HEK293 (cell line): ENCODE results near the gene SCYGR1.

Experiments used
- CTCF ChIA-PET: fragments of 350-600 bp; formaldehyde crosslinking; extraction: SDS; loops from one replicate; lab custom pipeline; 2021; ENCODE audit warnings: antibody characterized with exemption; lab: Yijun Ruan, JAX
- POLR2A ChIA-PET: fragments of 300-600 bp; formaldehyde crosslinking; extraction: SDS; loops from one replicate; lab custom pipeline; 2020; ENCODE audit warnings: antibody characterized with exemption, inconsistent platforms; lab: Yijun Ruan, JAX
- H3K27ac ChIP-seq: fragments of 200-500 bp; sonication (Bioruptor generic); 2 replicates; pipeline ENCODE4 v1.5.1; 2014; ENCODE audit warnings: low read depth, low read length, control low read depth, inconsistent platforms; ENCODE audit errors: extremely low read depth
- H3K36me3 ChIP-seq, 2 experiments: fragments of 200-500 bp in 1 of 2; sonication (Bioruptor generic) in 1 of 2; 1 replicate in 1 of 2; 2 replicates in 1 of 2; pipeline ENCODE4 v1.5.1; 2014 to 2017; ENCODE audit warnings: inconsistent platforms in 2 of 2, low read length in 2 of 2; ENCODE audit not compliant: control insufficient read depth in 2 of 2, insufficient read depth in 1 of 2
- H3K4me1 ChIP-seq: fragments of 200-500 bp; sonication (Bioruptor generic); 2 replicates; pipeline ENCODE4 v1.5.1; 2014; ENCODE audit warnings: mild to moderate bottlenecking, low read length, inconsistent platforms; ENCODE audit not compliant: control insufficient read depth, insufficient read depth
- H3K4me3 ChIP-seq: 2 replicates; pipeline ENCODE4 v1.5.1; 2011; ENCODE audit warnings: low read depth, mild to moderate bottlenecking, control low read depth, low read length, moderate library complexity
- H3K9me3 ChIP-seq: fragments of 200-500 bp; sonication (Bioruptor generic); 2 replicates; pipeline ENCODE4 v1.5.1; 2014; ENCODE audit warnings: low read depth, low read length, inconsistent platforms; ENCODE audit not compliant: control insufficient read depth, insufficient read depth
- GLIS2 ChIP-seq: fragments of 450-650 bp; formaldehyde crosslinking; IDR thresholded peaks from 2 replicates; pipeline ENCODE4 v1.5.1; 2016; ENCODE audit warnings: missing biosample characterization, missing genetic modification characterization
- KLF7 ChIP-seq: fragments of 450-650 bp; formaldehyde crosslinking; IDR thresholded peaks from 2 replicates; pipeline ENCODE4 v1.5.1; 2016; ENCODE audit warnings: missing biosample characterization, missing genetic modification characterization, borderline replicate concordance
- MYNN ChIP-seq: fragments of 450-650 bp; formaldehyde crosslinking; IDR thresholded peaks from 2 replicates; pipeline ENCODE4 v1.5.1; 2016; ENCODE audit warnings: missing biosample characterization, missing genetic modification characterization, borderline replicate concordance
- SETDB1 ChIP-seq: IDR thresholded peaks from one replicate; pipeline ENCODE4 v1.6.1; 2017; ENCODE audit warnings: mild to moderate bottlenecking, low read length, moderate library complexity, mixed read lengths; ENCODE audit not compliant: insufficient read length
- SP7 ChIP-seq: fragments of 450-650 bp; formaldehyde crosslinking; IDR thresholded peaks from 2 replicates; pipeline ENCODE4 v1.5.1; 2016; ENCODE audit warnings: missing biosample characterization, missing genetic modification characterization
- TRIM28 ChIP-seq: IDR thresholded peaks from 2 replicates; pipeline ENCODE4 v1.6.1; 2011; ENCODE audit warnings: low read length, control low read depth, borderline replicate concordance
- YY1 ChIP-seq: fragments of 450-650 bp; formaldehyde crosslinking; IDR thresholded peaks from 2 replicates; pipeline ENCODE4 v1.5.1; 2018; ENCODE audit warnings: missing biosample characterization, missing genetic modification characterization
- ZBTB17 ChIP-seq: fragments of 450-650 bp; formaldehyde crosslinking; IDR thresholded peaks from 2 replicates; pipeline ENCODE4 v1.5.1; 2016; ENCODE audit warnings: missing biosample characterization, missing genetic modification characterization
- ZBTB7A ChIP-seq: fragments of 450-650 bp; formaldehyde crosslinking; IDR thresholded peaks from 2 replicates; pipeline ENCODE4 v1.5.1; 2016; ENCODE audit warnings: low read depth, missing biosample characterization, missing genetic modification characterization
- ZFP69B ChIP-seq: fragments of 450-650 bp; formaldehyde crosslinking; IDR thresholded peaks from 2 replicates; pipeline ENCODE4 v1.5.1; 2016; ENCODE audit warnings: missing biosample characterization, missing genetic modification characterization
- ZNF155 ChIP-seq: fragments of 450-650 bp; formaldehyde crosslinking; IDR thresholded peaks from 2 replicates; pipeline ENCODE4 v1.5.1; 2016; ENCODE audit warnings: missing biosample characterization, missing genetic modification characterization
- ZNF211 ChIP-seq: fragments of 450-650 bp; formaldehyde crosslinking; IDR thresholded peaks from 2 replicates; pipeline ENCODE4 v1.5.1; 2016; ENCODE audit warnings: low read depth, missing biosample characterization, missing genetic modification characterization
- ZNF221 ChIP-seq: fragments of 450-650 bp; formaldehyde crosslinking; IDR thresholded peaks from 2 replicates; pipeline ENCODE4 v1.5.1; 2017; ENCODE audit warnings: missing biosample characterization, missing genetic modification characterization, borderline replicate concordance
- ZNF302 ChIP-seq: fragments of 450-650 bp; formaldehyde crosslinking; IDR thresholded peaks from 2 replicates; pipeline ENCODE4 v1.5.1; 2016; ENCODE audit warnings: missing biosample characterization, missing genetic modification characterization, low read depth
- ZNF473 ChIP-seq: fragments of 450-650 bp; formaldehyde crosslinking; IDR thresholded peaks from 2 replicates; pipeline ENCODE4 v1.5.1; 2017; ENCODE audit warnings: missing biosample characterization, missing genetic modification characterization
- ZNF521 ChIP-seq: fragments of 450-650 bp; formaldehyde crosslinking; IDR thresholded peaks from 2 replicates; pipeline ENCODE4 v1.5.1; 2017; ENCODE audit warnings: missing biosample characterization, mild to moderate bottlenecking, missing genetic modification characterization
- ZNF670 ChIP-seq: fragments of 450-650 bp; formaldehyde crosslinking; IDR thresholded peaks from 2 replicates; pipeline ENCODE4 v1.5.1; 2016; ENCODE audit warnings: missing biosample characterization, missing genetic modification characterization, low read depth
- ZNF707 ChIP-seq: fragments of 450-650 bp; formaldehyde crosslinking; IDR thresholded peaks from 2 replicates; pipeline ENCODE4 v1.5.1; 2016; ENCODE audit warnings: missing biosample characterization, missing genetic modification characterization
- ZNF777 ChIP-seq: fragments of 450-650 bp; formaldehyde crosslinking; IDR thresholded peaks from 2 replicates; pipeline ENCODE4 v1.5.1; 2017; ENCODE audit warnings: missing biosample characterization, missing genetic modification characterization, borderline replicate concordance
- ZNF785 ChIP-seq: fragments of 450-650 bp; formaldehyde crosslinking; IDR thresholded peaks from 2 replicates; pipeline ENCODE4 v1.5.1; 2016; ENCODE audit warnings: missing biosample characterization, missing genetic modification characterization
- ZSCAN16 ChIP-seq: fragments of 450-650 bp; formaldehyde crosslinking; IDR thresholded peaks from 2 replicates; pipeline ENCODE4 v1.5.1; 2016; ENCODE audit warnings: missing biosample characterization, missing genetic modification characterization
- TF ChIP-seq, protein P1 (sequence below): fragments of 450-650 bp; formaldehyde crosslinking; IDR thresholded peaks from 2 replicates; pipeline ENCODE4 v1.5.1; 2016; ENCODE audit warnings: missing biosample characterization, missing genetic modification characterization
- TF ChIP-seq, protein P2 (sequence below): fragments of 450-650 bp; formaldehyde crosslinking; IDR thresholded peaks from 2 replicates; pipeline ENCODE4 v1.5.1; 2016; ENCODE audit warnings: missing biosample characterization, missing genetic modification characterization
- TF ChIP-seq, protein P3 (sequence below): fragments of 450-650 bp; formaldehyde crosslinking; IDR thresholded peaks from 2 replicates; pipeline ENCODE4 v1.5.1; 2016; ENCODE audit warnings: missing biosample characterization, missing genetic modification characterization

Gene SCYGR1

DNA sequence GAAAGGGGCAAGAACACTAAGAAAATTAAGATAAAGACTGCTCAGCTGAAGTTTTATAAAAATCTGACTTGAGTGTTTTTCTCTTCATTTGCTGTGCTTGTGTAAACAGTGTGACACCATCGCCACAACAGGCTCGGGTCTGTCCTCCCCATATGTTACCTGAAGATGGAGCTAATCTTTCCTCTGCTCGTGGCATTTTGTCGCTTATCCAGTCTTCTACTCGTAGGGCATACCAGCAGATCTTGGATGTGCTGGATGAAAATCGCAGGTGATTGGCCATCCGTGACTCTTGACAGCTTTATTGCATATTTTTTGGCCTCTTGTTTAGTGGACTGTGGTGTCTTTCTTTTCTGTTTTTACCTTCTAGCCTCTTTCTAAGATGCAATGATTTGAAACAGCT lies 40.6 kb downstream of the SCYGR1 start:
- Histone ChIP-seq H3K36me3 (peaks cover 15 to 55% of the 10 kb centered on the region in 2 experiments), H3K4me1 (0 out of 2 replicates have a peak, but pooled peaks cover 2% of the 10 kb centered on the region), H3K4me3 (no peak overlapping the region), H3K9me3 (no peaks in the 10 kb centered on the region), H3K27ac (no peak overlapping the region)
- POLR2A ChIA-PET = no interaction called here
- CTCF ChIA-PET = interaction anchor here (0.6 to 1.2 kb wide), 4 partner anchors 9 to 44 kb away, joined by 3 to 5 read pairs (median 4); no protein-coding TSS in a partner anchor
- TF ChIP-seq ZNF707 (tag by site-specific recombination) = no peak
- TF ChIP-seq, protein P1, sequence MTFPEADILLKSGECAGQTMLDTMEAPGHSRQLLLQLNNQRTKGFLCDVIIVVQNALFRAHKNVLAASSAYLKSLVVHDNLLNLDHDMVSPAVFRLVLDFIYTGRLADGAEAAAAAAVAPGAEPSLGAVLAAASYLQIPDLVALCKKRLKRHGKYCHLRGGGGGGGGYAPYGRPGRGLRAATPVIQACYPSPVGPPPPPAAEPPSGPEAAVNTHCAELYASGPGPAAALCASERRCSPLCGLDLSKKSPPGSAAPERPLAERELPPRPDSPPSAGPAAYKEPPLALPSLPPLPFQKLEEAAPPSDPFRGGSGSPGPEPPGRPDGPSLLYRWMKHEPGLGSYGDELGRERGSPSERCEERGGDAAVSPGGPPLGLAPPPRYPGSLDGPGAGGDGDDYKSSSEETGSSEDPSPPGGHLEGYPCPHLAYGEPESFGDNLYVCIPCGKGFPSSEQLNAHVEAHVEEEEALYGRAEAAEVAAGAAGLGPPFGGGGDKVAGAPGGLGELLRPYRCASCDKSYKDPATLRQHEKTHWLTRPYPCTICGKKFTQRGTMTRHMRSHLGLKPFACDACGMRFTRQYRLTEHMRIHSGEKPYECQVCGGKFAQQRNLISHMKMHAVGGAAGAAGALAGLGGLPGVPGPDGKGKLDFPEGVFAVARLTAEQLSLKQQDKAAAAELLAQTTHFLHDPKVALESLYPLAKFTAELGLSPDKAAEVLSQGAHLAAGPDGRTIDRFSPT (tag by site-specific recombination) = no peak
- TF ChIP-seq ZNF670 (tag by site-specific recombination) = no peak
- peak; percentile 24; the same call in 1 of the 2 replicates for TF ChIP-seq ZBTB17 (tag by site-specific recombination)
- no peak for TF ChIP-seq MYNN (tag by site-specific recombination)

DNA sequence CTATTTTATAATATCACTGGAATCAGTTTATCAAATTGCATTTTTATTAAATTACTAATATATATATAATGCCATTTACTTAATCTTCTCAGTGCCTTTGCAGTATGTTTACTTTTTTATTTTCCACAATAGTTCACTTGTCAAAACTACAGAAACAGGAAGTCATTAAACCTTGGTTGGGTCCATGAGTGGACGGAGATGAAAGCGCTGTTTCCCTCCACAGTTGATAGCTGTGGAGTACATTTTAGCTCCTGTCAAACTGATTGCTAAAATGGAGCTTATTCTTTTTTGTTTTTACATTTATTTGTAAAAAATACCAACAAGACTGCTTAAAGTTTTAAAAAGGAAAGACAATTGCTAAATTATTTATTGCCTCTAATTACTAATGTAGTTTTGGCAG lies 43.5 kb downstream of the SCYGR1 start:
- ChIA-PET POLR2A (no interaction called here), CTCF (no interaction called here)
- no peaks in the 10 kb centered on the region for H3K9me3 ChIP-seq
- H3K4me3 ChIP-seq = no peak overlapping the region
- 0 out of 2 replicates have a peak, but pooled peaks cover 5% of the 10 kb centered on the region for H3K4me1 ChIP-seq
- TF ChIP-seq, protein P2, sequence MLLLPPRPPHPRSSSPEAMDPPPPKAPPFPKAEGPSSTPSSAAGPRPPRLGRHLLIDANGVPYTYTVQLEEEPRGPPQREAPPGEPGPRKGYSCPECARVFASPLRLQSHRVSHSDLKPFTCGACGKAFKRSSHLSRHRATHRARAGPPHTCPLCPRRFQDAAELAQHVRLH (tag by site-specific recombination) = no peak
- TF ChIP-seq ZNF302 (tag by site-specific recombination) (no peak), ZNF521 (no peak), ZNF211 (tag by site-specific recombination) (no peak), ZNF221 (no peak), ZNF473 (tag by site-specific recombination) (no peak), ZNF785 (tag by site-specific recombination) (no peak), ZBTB7A (tag by site-specific recombination) (no peak), ZNF155 (tag by site-specific recombination) (no peak), SETDB1 (no peak), TRIM28 (no peak), YY1 (tag by site-specific recombination) (no peak), ZFP69B (tag by site-specific recombination) (no peak), ZSCAN16 (tag by site-specific recombination) (no peak), SP7 (no peak), GLIS2 (tag by site-specific recombination) (no peak), ZNF777 (no peak), KLF7 (tag by site-specific recombination) (no peak)
- TF ChIP-seq, protein P3, sequence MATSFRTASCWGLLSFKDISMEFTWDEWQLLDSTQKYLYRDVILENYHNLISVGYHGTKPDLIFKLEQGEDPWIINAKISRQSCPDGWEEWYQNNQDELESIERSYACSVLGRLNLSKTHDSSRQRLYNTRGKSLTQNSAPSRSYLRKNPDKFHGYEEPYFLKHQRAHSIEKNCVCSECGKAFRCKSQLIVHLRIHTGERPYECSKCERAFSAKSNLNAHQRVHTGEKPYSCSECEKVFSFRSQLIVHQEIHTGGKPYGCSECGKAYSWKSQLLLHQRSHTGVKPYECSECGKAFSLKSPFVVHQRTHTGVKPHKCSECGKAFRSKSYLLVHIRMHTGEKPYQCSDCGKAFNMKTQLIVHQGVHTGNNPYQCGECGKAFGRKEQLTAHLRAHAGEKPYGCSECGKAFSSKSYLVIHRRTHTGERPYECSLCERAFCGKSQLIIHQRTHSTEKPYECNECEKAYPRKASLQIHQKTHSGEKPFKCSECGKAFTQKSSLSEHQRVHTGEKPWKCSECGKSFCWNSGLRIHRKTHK = no peak
- H3K27ac ChIP-seq = no peak overlapping the region
- H3K36me3 ChIP-seq = peaks cover 15 to 44% of the 10 kb centered on the region in 2 experiments
